ENCODE measurements around the gene FMO1.

GRCh38 chr1:171220581-171221054 lies 27.7 kb upstream of the FMO1 start:
- TF ChIP-seq CEBPB (IDR thresholded peaks at IDR 0.05): no peak
- no peak for TF ChIP-seq NFIC (IDR thresholded peaks at IDR 0.05)
- no peak for TF ChIP-seq TEAD4 (IDR thresholded peaks at IDR 0.05)
- TF ChIP-seq, protein P1, sequence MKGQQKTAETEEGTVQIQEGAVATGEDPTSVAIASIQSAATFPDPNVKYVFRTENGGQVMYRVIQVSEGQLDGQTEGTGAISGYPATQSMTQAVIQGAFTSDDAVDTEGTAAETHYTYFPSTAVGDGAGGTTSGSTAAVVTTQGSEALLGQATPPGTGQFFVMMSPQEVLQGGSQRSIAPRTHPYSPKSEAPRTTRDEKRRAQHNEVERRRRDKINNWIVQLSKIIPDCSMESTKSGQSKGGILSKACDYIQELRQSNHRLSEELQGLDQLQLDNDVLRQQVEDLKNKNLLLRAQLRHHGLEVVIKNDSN (IDR thresholded peaks at IDR 0.05): no peak
- no peak for TF ChIP-seq MAX (IDR thresholded peaks at IDR 0.05)
- no peak for TF ChIP-seq CREB1 (IDR thresholded peaks at IDR 0.05; ENCODE audit: low read depth)
- TF ChIP-seq EP300 (IDR thresholded peaks at IDR 0.05; ENCODE audit: borderline replicate concordance): no peak
- no peak for TF ChIP-seq TAF1 (IDR thresholded peaks at IDR 0.05; ENCODE audit: low read depth)
- TF ChIP-seq EGR1 (IDR thresholded peaks at IDR 0.05): no peak
- no peak for TF ChIP-seq RAD21 (IDR thresholded peaks at IDR 0.05; ENCODE audit: low read depth)

Data from Ishikawa (cell line).